ENCODE measurements around the gene OR11H12.
"Not testable (repeated sequence)": the region's sequence is repeated elsewhere in the genome, so short reads cannot be mapped to it uniquely, and the experiment has no call there.

- TF ChIP-seq CTCF (IDR thresholded peaks at IDR 0.05; ENCODE audit: poor library complexity); EZH2 (IDR thresholded peaks at IDR 0.05; ENCODE audit: borderline replicate concordance); EZH2phosphoT487 (IDR thresholded peaks at IDR 0.05; ENCODE audit: low read depth, severe bottlenecking, unreplicated experiment): not testable (repeated sequence)
Observed at GRCh38 chr14:18626610-18627213, 25.8 kb downstream of the OR11H12 start.

Measured in hepatocyte (in vitro differentiated cells).